ENCODE results near the gene PDP2.
"Not testable (repeated sequence)": the region's sequence is repeated elsewhere in the genome, so short reads cannot be mapped to it uniquely, and the experiment has no call there.

DNA sequence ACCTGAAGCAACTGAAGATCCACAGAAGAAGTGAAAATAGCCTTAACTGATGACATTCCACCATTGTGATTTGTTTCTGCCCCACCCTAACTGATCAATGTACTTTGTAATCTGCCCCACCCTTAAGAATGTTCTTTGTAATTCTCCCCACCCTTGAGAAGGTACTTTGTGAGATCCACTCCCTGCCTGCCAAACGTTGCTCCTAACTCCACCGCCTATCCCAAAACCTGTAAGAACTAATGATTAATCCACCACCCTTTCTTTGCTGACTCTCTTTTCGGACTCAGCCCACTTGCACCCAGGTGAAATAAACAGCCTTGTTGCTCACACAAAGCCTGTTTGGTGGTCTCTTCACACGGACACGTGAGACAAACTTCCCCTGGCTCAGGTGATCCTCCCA, 16.4 kb downstream of the PDP2 start:
- TF ChIP-seq, protein P1, sequence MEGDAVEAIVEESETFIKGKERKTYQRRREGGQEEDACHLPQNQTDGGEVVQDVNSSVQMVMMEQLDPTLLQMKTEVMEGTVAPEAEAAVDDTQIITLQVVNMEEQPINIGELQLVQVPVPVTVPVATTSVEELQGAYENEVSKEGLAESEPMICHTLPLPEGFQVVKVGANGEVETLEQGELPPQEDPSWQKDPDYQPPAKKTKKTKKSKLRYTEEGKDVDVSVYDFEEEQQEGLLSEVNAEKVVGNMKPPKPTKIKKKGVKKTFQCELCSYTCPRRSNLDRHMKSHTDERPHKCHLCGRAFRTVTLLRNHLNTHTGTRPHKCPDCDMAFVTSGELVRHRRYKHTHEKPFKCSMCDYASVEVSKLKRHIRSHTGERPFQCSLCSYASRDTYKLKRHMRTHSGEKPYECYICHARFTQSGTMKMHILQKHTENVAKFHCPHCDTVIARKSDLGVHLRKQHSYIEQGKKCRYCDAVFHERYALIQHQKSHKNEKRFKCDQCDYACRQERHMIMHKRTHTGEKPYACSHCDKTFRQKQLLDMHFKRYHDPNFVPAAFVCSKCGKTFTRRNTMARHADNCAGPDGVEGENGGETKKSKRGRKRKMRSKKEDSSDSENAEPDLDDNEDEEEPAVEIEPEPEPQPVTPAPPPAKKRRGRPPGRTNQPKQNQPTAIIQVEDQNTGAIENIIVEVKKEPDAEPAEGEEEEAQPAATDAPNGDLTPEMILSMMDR (IDR thresholded peaks at IDR 0.05; ENCODE audit: borderline replicate concordance, extremely low read depth, low read length, poor library complexity, severe bottlenecking), result not testable (repeated sequence)
- TF ChIP-seq EZH2 (IDR thresholded peaks at IDR 0.05; ENCODE audit: borderline replicate concordance, low read depth, low read length, severe bottlenecking), result not testable (repeated sequence)
